Erythroblast (primary cell): ENCODE data around the gene TMEM50A.

Source experiments
- GATA1 ChIP-seq: IDR thresholded peaks from 2 replicates; pipeline ENCODE4 v1.6.1; 2011; ENCODE audit warnings: low read depth, mild to moderate bottlenecking, control low read depth, low read length, moderate library complexity
- POLR2A ChIP-seq: IDR thresholded peaks from 2 replicates; pipeline ENCODE4 v1.6.1; 2011; ENCODE audit warnings: mild to moderate bottlenecking, low read length

DNA sequence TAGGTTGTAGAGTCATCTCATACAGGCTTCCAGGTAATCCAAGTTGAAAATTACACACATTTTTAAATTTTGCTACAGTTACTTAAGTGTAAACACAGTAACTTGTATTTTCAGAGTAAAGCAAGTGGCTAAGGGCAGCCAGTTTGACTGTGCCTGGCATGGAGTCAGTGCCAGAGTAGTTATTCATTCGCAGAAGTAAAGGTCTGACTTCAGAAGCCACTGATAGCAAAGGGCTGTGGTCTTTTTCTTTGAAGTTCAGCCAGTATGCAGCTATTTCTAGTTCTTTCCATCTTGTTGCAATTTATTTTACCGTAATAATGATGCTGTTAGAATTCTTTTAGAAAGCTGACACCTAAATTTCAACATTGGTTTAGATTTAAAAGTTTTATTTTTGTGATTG, 9.4 kb downstream of the TMEM50A start:
- no peak for TF ChIP-seq POLR2A
- TF ChIP-seq GATA1 = no peak
